Adrenal gland (tissue), 5 donors: ENCODE measurements around the gene STEAP1B.

ENCODE experiments used
- CTCF ChIP-seq, 6 experiments: fragments of 450-650 bp in 4 of 6; fragments of 200-600 bp in 2 of 6; sonication (generic) in 1 of 6; IDR thresholded peaks; 1 replicate in 5 of 6; 2 replicates in 1 of 6; pipeline versions ENCODE4 v1.5.1 to v1.8.0; 2016 to 2021; ENCODE audit warnings: antibody characterized with exemption in 6 of 6, mild to moderate bottlenecking in 2 of 6, moderate library complexity in 1 of 6
- POLR2A ChIP-seq, 2 donors: fragments of 450-650 bp; IDR thresholded peaks; one replicate each; pipeline ENCODE4 v1.6.1; 2017; ENCODE audit warnings: antibody characterized with exemption in 2 of 2, mild to moderate bottlenecking in 2 of 2, moderate library complexity in 1 of 2
- donor health status: DM: no; HTN: no; CAD: no.

GRCh38 chr7:22386865-22387264, 113.1 kb downstream of the STEAP1B start:
- no peak for TF ChIP-seq CTCF (IDR thresholded peaks at IDR 0.05)
- TF ChIP-seq POLR2A (IDR thresholded peaks at IDR 0.05), result no peak
